HEK293 (cell line): Measurements from ENCODE around the gene ASMTL.

Experiments used
- CTCF ChIA-PET: fragments of 350-600 bp; formaldehyde crosslinking; extraction: SDS; loops from one replicate; lab custom pipeline; 2021; ENCODE audit warnings: antibody characterized with exemption; lab: Yijun Ruan, JAX
- POLR2A ChIA-PET: fragments of 300-600 bp; formaldehyde crosslinking; extraction: SDS; loops from one replicate; lab custom pipeline; 2020; ENCODE audit warnings: antibody characterized with exemption, inconsistent platforms; lab: Yijun Ruan, JAX
- H3K27ac ChIP-seq: fragments of 200-500 bp; sonication (Bioruptor generic); 2 replicates; pipeline ENCODE4 v1.5.1; 2014; ENCODE audit warnings: low read depth, low read length, control low read depth, inconsistent platforms; ENCODE audit errors: extremely low read depth
- H3K36me3 ChIP-seq, 2 experiments: fragments of 200-500 bp in 1 of 2; sonication (Bioruptor generic) in 1 of 2; 1 replicate in 1 of 2; 2 replicates in 1 of 2; pipeline ENCODE4 v1.5.1; 2014 to 2017; ENCODE audit warnings: inconsistent platforms in 2 of 2, low read length in 2 of 2; ENCODE audit not compliant: control insufficient read depth in 2 of 2, insufficient read depth in 1 of 2
- H3K4me1 ChIP-seq: fragments of 200-500 bp; sonication (Bioruptor generic); 2 replicates; pipeline ENCODE4 v1.5.1; 2014; ENCODE audit warnings: mild to moderate bottlenecking, low read length, inconsistent platforms; ENCODE audit not compliant: control insufficient read depth, insufficient read depth
- H3K4me3 ChIP-seq: 2 replicates; pipeline ENCODE4 v1.5.1; 2011; ENCODE audit warnings: low read depth, mild to moderate bottlenecking, control low read depth, low read length, moderate library complexity
- H3K9me3 ChIP-seq: fragments of 200-500 bp; sonication (Bioruptor generic); 2 replicates; pipeline ENCODE4 v1.5.1; 2014; ENCODE audit warnings: low read depth, low read length, inconsistent platforms; ENCODE audit not compliant: control insufficient read depth, insufficient read depth
- AEBP2 ChIP-seq: fragments of 450-650 bp; formaldehyde crosslinking; IDR thresholded peaks from 2 replicates; pipeline ENCODE4 v1.5.1; 2016; ENCODE audit warnings: missing biosample characterization, missing genetic modification characterization, borderline replicate concordance
- GFI1B ChIP-seq: fragments of 450-650 bp; formaldehyde crosslinking; IDR thresholded peaks from 2 replicates; pipeline ENCODE4 v1.5.1; 2016; ENCODE audit warnings: missing biosample characterization, missing genetic modification characterization
- KLF9 ChIP-seq: fragments of 450-650 bp; formaldehyde crosslinking; IDR thresholded peaks from 2 replicates; pipeline ENCODE4 v1.5.1; 2016; ENCODE audit warnings: missing biosample characterization, missing genetic modification characterization, low read depth
- SCRT2 ChIP-seq: fragments of 450-650 bp; formaldehyde crosslinking; IDR thresholded peaks from 2 replicates; pipeline ENCODE4 v1.5.1; 2016; ENCODE audit warnings: missing biosample characterization, missing genetic modification characterization
- SP2 ChIP-seq: fragments of 450-650 bp; formaldehyde crosslinking; IDR thresholded peaks from 2 replicates; pipeline ENCODE4 v1.5.1; 2016; ENCODE audit warnings: missing biosample characterization, missing genetic modification characterization
- ZBTB1 ChIP-seq: fragments of 450-650 bp; formaldehyde crosslinking; IDR thresholded peaks from 2 replicates; pipeline ENCODE4 v1.5.1; 2016; ENCODE audit warnings: missing biosample characterization, missing genetic modification characterization
- ZNF2 ChIP-seq: fragments of 450-650 bp; formaldehyde crosslinking; IDR thresholded peaks from 2 replicates; pipeline ENCODE4 v1.5.1; 2016; ENCODE audit warnings: missing biosample characterization, missing genetic modification characterization
- ZNF221 ChIP-seq: fragments of 450-650 bp; formaldehyde crosslinking; IDR thresholded peaks from 2 replicates; pipeline ENCODE4 v1.5.1; 2017; ENCODE audit warnings: missing biosample characterization, missing genetic modification characterization, borderline replicate concordance
- ZNF223 ChIP-seq: fragments of 450-650 bp; formaldehyde crosslinking; IDR thresholded peaks from 2 replicates; pipeline ENCODE4 v1.5.1; 2016; ENCODE audit warnings: missing biosample characterization, missing genetic modification characterization
- ZNF48 ChIP-seq: fragments of 450-650 bp; formaldehyde crosslinking; IDR thresholded peaks from 2 replicates; pipeline ENCODE4 v1.5.1; 2016; ENCODE audit warnings: missing biosample characterization, missing genetic modification characterization
- ZNF548 ChIP-seq: fragments of 450-650 bp; formaldehyde crosslinking; IDR thresholded peaks from 2 replicates; pipeline ENCODE4 v1.5.1; 2016; ENCODE audit warnings: missing biosample characterization, missing genetic modification characterization
- ZNF580 ChIP-seq: fragments of 450-650 bp; formaldehyde crosslinking; IDR thresholded peaks from 2 replicates; pipeline ENCODE4 v1.5.1; 2016; ENCODE audit warnings: missing biosample characterization, missing genetic modification characterization
- ZNF704 ChIP-seq: fragments of 450-650 bp; formaldehyde crosslinking; IDR thresholded peaks from 2 replicates; pipeline ENCODE4 v1.5.1; 2016; ENCODE audit warnings: missing biosample characterization, missing genetic modification characterization
- ZNF768 ChIP-seq: fragments of 450-650 bp; formaldehyde crosslinking; IDR thresholded peaks from 2 replicates; pipeline ENCODE4 v1.5.1; 2018; ENCODE audit warnings: missing biosample characterization, mild to moderate bottlenecking, missing genetic modification characterization
- ZSCAN30 ChIP-seq: fragments of 450-650 bp; IDR thresholded peaks from 2 replicates; pipeline ENCODE4 v1.5.1; 2018; ENCODE audit warnings: missing biosample characterization, mild to moderate bottlenecking, missing genetic modification characterization, moderate library complexity
- ZSCAN4 ChIP-seq: fragments of 450-650 bp; formaldehyde crosslinking; IDR thresholded peaks from 2 replicates; pipeline ENCODE4 v1.5.1; 2017; ENCODE audit warnings: missing biosample characterization, missing genetic modification characterization
- TF ChIP-seq, protein P1 (sequence below): fragments of 450-650 bp; IDR thresholded peaks from 2 replicates; pipeline ENCODE4 v1.5.1; 2018; ENCODE audit warnings: missing biosample characterization, missing genetic modification characterization
- TF ChIP-seq, protein P2 (sequence below): fragments of 450-650 bp; formaldehyde crosslinking; IDR thresholded peaks from 2 replicates; pipeline ENCODE4 v1.5.1; 2016; ENCODE audit warnings: missing biosample characterization, missing genetic modification characterization
- TF ChIP-seq, protein P3 (sequence below): fragments of 450-650 bp; formaldehyde crosslinking; IDR thresholded peaks from 2 replicates; pipeline ENCODE4 v1.5.1; 2016; ENCODE audit warnings: missing biosample characterization, missing genetic modification characterization, low read depth

Gene ASMTL

DNA sequence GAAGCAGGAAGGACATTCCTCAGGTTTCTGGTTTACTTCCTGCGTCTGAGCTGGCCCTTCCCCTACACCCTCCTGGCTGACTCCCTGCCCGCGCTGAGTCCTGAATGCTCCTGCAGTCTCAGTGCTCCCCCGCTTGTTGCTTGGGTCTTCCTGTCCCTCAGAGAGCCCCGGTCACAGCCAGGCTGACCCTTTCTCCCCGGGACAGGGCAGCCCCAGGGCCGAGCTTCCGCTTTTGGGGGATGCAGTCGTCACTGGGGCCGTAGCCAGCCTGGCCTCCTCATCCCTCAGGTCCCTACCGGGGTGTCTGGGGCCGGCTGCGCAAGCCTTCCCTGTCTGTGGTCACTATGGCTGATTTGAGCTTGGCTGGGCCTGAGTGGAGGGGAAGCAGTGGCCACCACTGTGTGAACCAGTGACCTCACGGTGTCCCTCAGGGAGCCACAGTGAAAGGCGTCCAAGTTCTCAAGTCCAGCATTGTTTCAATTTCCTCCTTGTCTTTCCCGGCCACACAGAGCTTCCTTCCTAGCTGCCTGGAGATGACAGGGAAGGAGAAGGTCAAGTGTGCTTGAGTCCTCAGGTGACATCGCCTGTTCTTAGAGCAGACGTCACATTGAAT, 34.1 kb upstream of the ASMTL start:
- H3K4me1 ChIP-seq = no peaks in the 10 kb centered on the region
- ChIA-PET CTCF (no interaction called here), POLR2A (no interaction called here)
- no peak for TF ChIP-seq SCRT2
- TF ChIP-seq SP2 (tag by site-specific recombination) = no peak
- no peak for TF ChIP-seq ZNF704 (tag by site-specific recombination)
- no peak for TF ChIP-seq ZNF223
- TF ChIP-seq ZSCAN4 (tag by site-specific recombination) = no peak
- TF ChIP-seq ZNF548 (tag by site-specific recombination) = no peak
- no peak for TF ChIP-seq AEBP2 (tag by site-specific recombination)
- TF ChIP-seq, protein P1, sequence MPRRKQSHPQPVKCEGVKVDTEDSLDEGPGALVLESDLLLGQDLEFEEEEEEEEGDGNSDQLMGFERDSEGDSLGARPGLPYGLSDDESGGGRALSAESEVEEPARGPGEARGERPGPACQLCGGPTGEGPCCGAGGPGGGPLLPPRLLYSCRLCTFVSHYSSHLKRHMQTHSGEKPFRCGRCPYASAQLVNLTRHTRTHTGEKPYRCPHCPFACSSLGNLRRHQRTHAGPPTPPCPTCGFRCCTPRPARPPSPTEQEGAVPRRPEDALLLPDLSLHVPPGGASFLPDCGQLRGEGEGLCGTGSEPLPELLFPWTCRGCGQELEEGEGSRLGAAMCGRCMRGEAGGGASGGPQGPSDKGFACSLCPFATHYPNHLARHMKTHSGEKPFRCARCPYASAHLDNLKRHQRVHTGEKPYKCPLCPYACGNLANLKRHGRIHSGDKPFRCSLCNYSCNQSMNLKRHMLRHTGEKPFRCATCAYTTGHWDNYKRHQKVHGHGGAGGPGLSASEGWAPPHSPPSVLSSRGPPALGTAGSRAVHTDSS (tag by site-specific recombination) = no peak
- no peak for TF ChIP-seq ZNF221 (tag by site-specific recombination)
- TF ChIP-seq ZSCAN30 = no peak
- no peak for TF ChIP-seq GFI1B (tag by site-specific recombination)
- no peak for TF ChIP-seq ZNF580 (tag by site-specific recombination)
- TF ChIP-seq ZNF768 = no peak
- TF ChIP-seq ZBTB1 = no peak
- TF ChIP-seq KLF9 (tag by site-specific recombination) = no peak
- no peak for TF ChIP-seq ZNF2 (tag by site-specific recombination)
- TF ChIP-seq ZNF48 (tag by site-specific recombination) = no peak
- TF ChIP-seq, protein P2, sequence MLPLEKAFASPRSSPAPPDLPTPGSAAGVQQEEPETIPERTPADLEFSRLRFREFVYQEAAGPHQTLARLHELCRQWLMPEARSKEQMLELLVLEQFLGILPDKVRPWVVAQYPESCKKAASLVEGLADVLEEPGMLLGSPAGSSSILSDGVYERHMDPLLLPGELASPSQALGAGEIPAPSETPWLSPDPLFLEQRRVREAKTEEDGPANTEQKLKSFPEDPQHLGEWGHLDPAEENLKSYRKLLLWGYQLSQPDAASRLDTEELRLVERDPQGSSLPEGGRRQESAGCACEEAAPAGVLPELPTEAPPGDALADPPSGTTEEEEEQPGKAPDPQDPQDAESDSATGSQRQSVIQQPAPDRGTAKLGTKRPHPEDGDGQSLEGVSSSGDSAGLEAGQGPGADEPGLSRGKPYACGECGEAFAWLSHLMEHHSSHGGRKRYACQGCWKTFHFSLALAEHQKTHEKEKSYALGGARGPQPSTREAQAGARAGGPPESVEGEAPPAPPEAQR (tag by site-specific recombination) = no peak
- TF ChIP-seq, protein P3, sequence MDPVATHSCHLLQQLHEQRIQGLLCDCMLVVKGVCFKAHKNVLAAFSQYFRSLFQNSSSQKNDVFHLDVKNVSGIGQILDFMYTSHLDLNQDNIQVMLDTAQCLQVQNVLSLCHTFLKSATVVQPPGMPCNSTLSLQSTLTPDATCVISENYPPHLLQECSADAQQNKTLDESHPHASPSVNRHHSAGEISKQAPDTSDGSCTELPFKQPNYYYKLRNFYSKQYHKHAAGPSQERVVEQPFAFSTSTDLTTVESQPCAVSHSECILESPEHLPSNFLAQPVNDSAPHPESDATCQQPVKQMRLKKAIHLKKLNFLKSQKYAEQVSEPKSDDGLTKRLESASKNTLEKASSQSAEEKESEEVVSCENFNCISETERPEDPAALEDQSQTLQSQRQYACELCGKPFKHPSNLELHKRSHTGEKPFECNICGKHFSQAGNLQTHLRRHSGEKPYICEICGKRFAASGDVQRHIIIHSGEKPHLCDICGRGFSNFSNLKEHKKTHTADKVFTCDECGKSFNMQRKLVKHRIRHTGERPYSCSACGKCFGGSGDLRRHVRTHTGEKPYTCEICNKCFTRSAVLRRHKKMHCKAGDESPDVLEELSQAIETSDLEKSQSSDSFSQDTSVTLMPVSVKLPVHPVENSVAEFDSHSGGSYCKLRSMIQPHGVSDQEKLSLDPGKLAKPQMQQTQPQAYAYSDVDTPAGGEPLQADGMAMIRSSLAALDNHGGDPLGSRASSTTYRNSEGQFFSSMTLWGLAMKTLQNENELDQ (tag by site-specific recombination) = no peak
- no peaks in the 10 kb centered on the region for H3K9me3 ChIP-seq
- no peaks in the 10 kb centered on the region for H3K36me3 ChIP-seq
- H3K27ac ChIP-seq = no peak overlapping the region
- no peak overlapping the region for H3K4me3 ChIP-seq
